Stimulated activated effector memory CD8-positive, alpha-beta T cell treated with anti-CD3 and anti-CD28 coated beads, Interleukin-12 subunit alpha, Interleukin-12 subunit beta, amount 100 ng/mL, for 72 hours (primary cell): ENCODE results near the gene NUDT1.
"Not testable (repeated sequence)": the region's sequence is repeated elsewhere in the genome, so short reads cannot be mapped to it uniquely, and the experiment has no call there.

Experiments used
- ATAC-seq: fragments of 150-1000 bp; cut with Tn5 transposase; 2 replicates; pipeline ENCODE4 v1.10.0; 2021
- DNase-seq, 2 donors: peaks; one replicate each; pipeline ENCODE4 v3.0.0; 2021 to 2022; ENCODE audit warnings: low spot score in 2 of 2
- H3K27ac Mint-ChIP-seq: one replicate; pipeline ENCODE4 v1.8.0; 2022; ENCODE audit warnings: mild to moderate bottlenecking, mixed read lengths
- H3K36me3 Mint-ChIP-seq: one replicate; pipeline ENCODE4 v1.8.0; 2022; ENCODE audit warnings: mild to moderate bottlenecking, mixed read lengths
- H3K4me1 Mint-ChIP-seq: one replicate; pipeline ENCODE4 v1.8.0; 2022; ENCODE audit warnings: mixed read lengths
- H3K4me3 Mint-ChIP-seq: one replicate; pipeline ENCODE4 v1.8.0; 2022; ENCODE audit warnings: mild to moderate bottlenecking, mixed read lengths
- H3K9me3 Mint-ChIP-seq: one replicate; pipeline ENCODE4 v1.8.0; 2022; ENCODE audit warnings: mixed read lengths

The NUDT1 gene

DNA sequence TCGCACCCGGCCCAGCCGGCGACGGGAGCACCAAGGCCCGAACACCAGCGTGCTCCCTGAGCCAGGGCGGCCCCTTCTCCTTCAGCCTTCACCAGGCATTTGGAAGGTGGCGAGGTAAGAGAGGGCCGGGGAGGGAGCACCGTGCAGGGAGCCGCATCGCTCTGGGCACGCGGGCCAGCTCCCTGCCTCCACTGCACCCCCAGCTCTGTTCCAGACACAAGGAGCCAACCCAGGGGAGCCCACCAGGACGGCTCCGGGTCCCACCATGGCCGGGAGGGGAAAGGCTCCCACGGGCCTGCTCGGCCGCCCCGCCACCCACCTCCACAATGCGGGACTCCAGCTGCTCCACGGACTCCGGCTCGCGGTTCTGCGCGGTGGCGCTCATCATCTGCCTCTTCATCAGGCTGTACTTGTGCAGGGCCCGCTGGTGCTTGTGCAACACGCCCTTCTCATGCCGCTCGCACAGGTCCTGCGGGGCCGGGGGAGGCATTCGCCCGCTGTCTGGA is 15.1 kb downstream of the NUDT1 start:
- no peak for ATAC-seq
- DNase-seq = no peak
- peaks cover 46% of the 10 kb centered on the region for H3K4me1 Mint-ChIP-seq
- H3K9me3 Mint-ChIP-seq = no peaks in the 10 kb centered on the region
- H3K4me3 Mint-ChIP-seq = no peak overlapping the region
- H3K27ac Mint-ChIP-seq = no peak overlapping the region
- peaks cover 50% of the 10 kb centered on the region for H3K36me3 Mint-ChIP-seq

DNA sequence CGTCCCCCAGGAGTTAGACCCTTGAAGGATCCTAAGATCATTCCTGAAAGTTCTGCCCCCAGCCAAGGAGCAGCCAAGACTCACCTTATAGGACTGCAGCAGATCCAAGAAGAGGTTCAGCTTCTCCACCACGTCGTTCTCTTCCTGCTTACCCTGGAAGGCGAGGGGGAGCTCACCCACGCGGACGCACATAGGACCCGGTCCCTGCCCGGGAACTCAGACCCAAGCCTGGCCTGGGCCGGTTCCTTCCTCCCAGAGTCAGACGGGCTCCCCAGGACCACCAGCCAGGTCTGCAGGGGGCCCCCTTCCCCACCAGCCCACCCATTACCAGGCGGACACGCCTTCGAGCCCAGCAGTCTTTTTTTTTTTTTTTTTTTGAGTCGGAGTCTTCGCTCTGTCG is 15.6 kb downstream of the NUDT1 start:
- H3K27ac Mint-ChIP-seq = no peak overlapping the region
- H3K36me3 Mint-ChIP-seq = peaks cover 51% of the 10 kb centered on the region
- H3K9me3 Mint-ChIP-seq = no peaks in the 10 kb centered on the region
- ATAC-seq = no peak
- H3K4me1 Mint-ChIP-seq = peaks cover 47% of the 10 kb centered on the region
- no peak overlapping the region for H3K4me3 Mint-ChIP-seq
- no peak for DNase-seq

DNA sequence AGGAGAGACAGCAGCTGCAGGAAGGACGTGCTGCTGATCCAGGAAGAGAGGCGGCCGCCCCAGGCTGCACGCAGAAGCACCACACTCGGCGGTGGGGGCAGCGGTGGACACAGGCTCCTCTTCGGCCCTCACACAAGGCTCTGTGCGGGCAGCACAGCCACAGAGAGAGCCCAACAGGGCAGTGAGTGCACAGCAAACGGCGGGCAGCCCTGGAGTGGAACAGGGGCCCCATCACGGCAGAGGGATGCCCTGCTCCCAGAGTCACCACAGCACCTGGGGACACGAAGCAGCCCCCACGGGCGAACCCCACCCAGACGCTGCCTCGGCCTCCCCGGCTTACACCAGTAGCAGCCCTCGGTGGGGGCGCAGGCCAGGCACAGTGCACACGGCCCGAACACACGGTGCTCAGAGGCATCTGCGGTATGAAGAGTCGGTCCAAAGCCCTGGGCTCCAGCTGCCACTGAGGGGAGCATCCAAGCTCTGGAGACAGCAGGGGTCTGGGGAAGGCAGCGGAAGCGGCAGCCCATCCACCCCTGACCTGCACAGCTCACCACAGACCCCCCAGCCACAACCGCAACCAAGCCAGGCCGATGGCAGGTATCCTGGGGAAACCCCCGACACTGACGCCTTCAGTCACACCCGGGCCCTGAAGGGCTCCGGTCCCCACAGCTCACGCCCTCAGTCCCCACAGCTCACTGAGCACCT is 16.8 kb downstream of the NUDT1 start:
- H3K4me1 Mint-ChIP-seq = peaks cover 41% of the 10 kb centered on the region
- peak; percentile 64 for ATAC-seq
- peaks cover 48% of the 10 kb centered on the region for H3K36me3 Mint-ChIP-seq
- no peaks in the 10 kb centered on the region for H3K9me3 Mint-ChIP-seq
- H3K4me3 Mint-ChIP-seq = peak overlapping the region; percentile 13
- H3K27ac Mint-ChIP-seq = peak overlapping the region; percentile 30
- DNase-seq = peak in 1 of 2 donors; percentile 57

DNA sequence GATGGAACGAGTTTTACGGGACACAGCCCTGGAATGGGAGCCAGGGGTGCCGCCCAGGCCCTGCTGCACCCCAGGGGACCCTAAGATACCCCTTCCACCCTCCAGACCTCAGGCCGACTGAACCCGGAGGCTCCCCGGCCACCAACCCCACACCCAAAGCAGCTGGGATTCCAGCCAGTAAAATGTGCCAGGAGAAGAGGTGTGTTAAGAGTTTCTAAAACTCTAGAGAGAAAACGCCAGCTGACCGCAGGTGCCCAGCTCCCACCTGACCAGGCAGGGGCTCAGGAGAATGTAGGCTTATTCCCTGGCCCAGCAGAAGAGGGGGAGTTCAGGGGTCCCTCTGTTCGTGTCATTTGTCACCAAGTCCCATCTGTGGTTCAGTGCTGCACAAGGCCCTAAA is 17.5 kb downstream of the NUDT1 start:
- Mint-ChIP-seq H3K4me1 (peaks cover 41% of the 10 kb centered on the region), H3K36me3 (peaks cover 49% of the 10 kb centered on the region), H3K9me3 (no peaks in the 10 kb centered on the region), H3K4me3 (peak overlapping the region; percentile 13), H3K27ac (peak overlapping the region; percentile 30)
- no peak for ATAC-seq
- DNase-seq = no peak

DNA sequence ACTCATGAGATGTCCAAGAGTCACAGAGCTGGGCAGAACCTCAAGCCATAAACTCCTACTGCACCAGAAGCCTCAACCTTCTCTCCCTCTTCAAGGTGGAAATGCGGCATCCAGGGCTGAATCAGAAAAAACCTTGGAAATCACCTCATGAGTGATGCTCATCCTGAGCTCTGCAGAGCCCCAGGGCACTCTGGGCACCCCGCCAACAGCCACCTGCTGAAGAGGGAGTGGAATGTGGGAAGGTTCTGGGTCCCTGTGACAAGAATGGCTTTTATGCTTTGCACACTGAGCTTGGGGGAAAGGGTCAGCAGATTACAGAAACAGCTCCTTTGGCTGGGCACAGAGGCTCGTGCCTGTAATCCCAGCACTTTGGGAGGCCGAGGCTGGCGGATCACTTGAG is 18.8 kb downstream of the NUDT1 start:
- no peak for DNase-seq
- H3K36me3 Mint-ChIP-seq = peaks cover 36% of the 10 kb centered on the region
- no peaks in the 10 kb centered on the region for H3K9me3 Mint-ChIP-seq
- no peak overlapping the region for H3K4me3 Mint-ChIP-seq
- no peak for ATAC-seq
- peaks cover 33% of the 10 kb centered on the region for H3K4me1 Mint-ChIP-seq
- H3K27ac Mint-ChIP-seq = no peak overlapping the region

DNA sequence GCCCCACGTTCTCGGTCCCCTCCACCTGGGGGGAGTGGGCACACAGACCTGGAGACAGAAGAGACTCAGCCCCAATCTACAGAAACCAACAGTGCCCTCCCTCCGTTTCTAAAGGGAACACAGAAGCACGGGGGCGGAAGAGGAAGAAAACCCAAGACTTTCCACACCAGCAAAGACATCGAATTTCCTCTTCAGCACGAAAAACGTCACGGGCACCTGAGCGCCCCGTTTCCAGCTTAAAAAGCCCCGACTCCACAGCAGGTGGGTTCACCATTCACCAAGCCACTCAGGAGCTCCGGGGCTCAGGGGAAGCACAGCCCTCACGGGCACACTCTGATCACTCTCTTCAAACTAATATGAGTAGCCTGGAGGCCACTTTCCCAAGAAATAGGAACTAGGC is 19.6 kb downstream of the NUDT1 start:
- no peak for DNase-seq
- Mint-ChIP-seq H3K4me1 (peaks cover 27% of the 10 kb centered on the region), H3K36me3 (peaks cover 30% of the 10 kb centered on the region), H3K9me3 (no peaks in the 10 kb centered on the region), H3K27ac (peak overlapping the region; percentile 38), H3K4me3 (peak overlapping the region; percentile 4)
- no peak for ATAC-seq

DNA sequence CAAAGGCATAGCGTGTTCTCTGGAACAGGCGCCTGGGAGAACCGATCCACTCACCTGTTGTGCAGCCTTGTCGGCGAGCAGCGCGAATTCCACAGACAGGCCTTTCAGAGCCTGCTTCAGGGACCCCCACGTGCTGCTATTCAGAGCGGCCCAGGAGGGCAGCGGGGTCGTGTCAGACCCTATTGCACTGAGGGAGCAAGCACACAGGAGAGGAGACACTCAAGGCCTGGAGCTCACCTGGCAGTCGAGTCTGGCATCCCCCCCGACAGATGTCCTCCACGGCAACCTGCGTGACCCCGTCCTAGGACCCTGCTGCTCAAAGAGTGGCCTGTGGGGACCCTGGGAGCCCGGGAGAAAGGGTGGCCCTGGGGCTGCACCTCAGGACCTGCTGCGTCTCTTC is 21.1 kb downstream of the NUDT1 start:
- H3K4me1 Mint-ChIP-seq = peaks cover 25% of the 10 kb centered on the region
- no peak for DNase-seq

DNA sequence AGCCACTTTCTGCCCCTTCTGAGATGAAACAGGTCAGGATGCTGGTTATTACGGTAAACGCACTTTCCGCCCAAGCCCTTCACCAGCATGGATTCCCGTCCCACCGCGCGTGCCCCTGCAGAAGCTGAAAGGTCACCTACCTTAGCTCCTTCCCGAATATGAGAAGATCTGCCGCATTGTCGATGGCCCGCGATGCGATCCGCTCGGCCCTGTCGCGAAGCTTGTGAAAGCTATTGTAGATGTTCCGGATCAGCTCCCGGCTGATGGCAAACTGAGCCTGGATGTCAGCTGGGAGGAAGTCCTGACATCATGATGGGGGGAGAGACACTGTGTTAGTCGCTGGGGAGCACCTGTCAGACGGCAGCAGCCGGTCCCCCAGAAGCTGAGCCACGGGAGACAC is 22.1 kb downstream of the NUDT1 start:
- no peak overlapping the region for H3K27ac Mint-ChIP-seq
- H3K4me1 Mint-ChIP-seq = peaks cover 19% of the 10 kb centered on the region
- no peak overlapping the region for H3K4me3 Mint-ChIP-seq
- DNase-seq = no peak
- no peak for ATAC-seq
- H3K9me3 Mint-ChIP-seq = no peaks in the 10 kb centered on the region
- peaks cover 26% of the 10 kb centered on the region for H3K36me3 Mint-ChIP-seq

More for the DNA sequence above, 21.1 kb downstream of the NUDT1 start:
- Mint-ChIP-seq H3K27ac (no peak overlapping the region), H3K9me3 (no peaks in the 10 kb centered on the region), H3K36me3 (peaks cover 30% of the 10 kb centered on the region), H3K4me3 (no peak overlapping the region)
- no peak for ATAC-seq

DNA sequence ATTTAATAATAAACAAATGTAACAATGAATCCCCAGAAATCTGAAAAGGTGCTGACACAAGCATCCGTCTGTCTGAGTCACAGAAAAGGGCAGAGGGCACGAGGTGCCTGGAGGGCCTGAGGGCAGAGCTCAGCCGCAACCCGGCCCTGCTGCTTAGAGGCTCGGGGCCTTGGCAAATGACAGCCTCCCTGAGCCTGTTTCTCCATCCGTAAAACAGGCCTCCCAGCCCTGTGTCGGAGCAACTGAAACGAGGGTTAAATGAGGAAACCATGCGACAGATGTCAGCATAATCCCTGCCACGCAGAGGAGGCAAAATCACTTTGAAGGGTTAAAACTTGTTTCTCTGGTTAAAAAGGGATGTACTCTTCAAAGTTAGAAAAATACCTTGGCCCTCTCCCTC is 24.9 kb downstream of the NUDT1 start:
- ATAC-seq = no peak
- Mint-ChIP-seq H3K27ac (no peak overlapping the region), H3K4me1 (peaks cover 3% of the 10 kb centered on the region), H3K9me3 (no peaks in the 10 kb centered on the region), H3K36me3 (peaks cover 13% of the 10 kb centered on the region), H3K4me3 (no peak overlapping the region)
- no peak for DNase-seq

DNA sequence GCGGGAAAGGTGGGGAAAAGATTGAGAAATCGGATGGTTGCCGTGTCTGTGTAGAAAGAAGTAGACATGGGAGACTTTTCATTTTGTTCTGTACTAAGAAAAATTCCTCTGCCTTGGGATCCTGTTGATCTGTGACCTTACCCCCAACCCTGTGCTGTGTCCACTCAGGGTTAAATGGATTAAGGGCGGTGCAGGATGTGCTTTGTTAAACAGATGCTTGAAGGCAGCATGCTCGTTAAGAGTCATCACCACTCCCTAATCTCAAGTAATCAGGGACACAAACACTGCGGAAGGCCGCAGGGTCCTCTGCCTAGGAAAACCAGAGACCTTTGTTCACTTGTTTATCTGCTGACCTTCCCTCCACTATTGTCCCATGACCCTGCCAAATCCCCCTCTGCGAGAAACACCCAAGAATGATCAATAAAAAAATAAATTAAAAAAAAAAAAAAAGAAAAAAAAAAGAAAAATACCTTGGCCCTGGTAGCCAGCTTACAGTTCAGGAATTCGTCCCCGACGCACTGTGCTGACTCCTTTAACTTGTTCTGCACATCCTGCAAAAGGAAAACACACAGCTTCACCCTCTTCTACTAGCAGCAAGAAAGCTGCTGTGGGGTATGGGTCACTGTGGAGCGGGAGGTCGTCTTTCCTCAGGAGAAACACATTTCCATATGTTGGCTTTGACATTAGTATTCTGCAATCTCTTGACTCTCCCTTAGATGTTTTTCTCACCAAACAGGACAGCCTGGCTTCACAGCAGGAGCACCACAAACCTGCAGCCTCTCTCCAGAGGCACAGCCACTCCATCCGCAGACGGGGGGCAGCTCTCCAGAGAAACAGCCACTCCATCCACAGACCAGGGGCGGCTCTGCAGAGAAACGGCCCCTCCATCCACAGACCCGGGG is 27.3 kb downstream of the NUDT1 start:
- H3K4me1 Mint-ChIP-seq, H3K36me3 Mint-ChIP-seq, DNase-seq, H3K27ac Mint-ChIP-seq, H3K4me3 Mint-ChIP-seq, ATAC-seq, H3K9me3 Mint-ChIP-seq: not testable (repeated sequence)

DNA sequence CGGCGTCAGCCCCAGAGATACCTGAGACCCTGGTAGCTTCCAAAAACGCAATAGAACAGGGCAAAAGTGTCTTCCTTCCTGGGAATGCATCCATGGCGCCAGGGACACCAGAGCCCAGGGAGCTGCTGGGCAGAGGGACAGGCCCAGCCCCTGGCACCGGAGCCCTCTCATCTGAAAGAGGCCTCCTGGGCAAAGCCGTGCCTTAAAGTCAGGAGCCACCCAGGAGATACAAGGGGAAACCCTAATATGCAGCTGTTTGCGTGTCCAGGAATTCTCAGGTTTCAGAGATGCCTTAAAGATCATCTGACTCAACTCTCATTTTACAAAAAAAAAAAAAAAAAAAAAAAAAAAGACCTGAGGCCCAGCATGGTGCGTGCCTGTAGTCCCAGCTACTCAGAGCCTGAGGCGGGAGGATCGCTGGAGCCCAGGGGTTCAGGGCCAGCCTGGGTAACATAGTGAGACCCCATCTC is 28.0 kb downstream of the NUDT1 start:
- ATAC-seq = no peak
- DNase-seq = no peak
- H3K27ac Mint-ChIP-seq = no peak overlapping the region
- no peak overlapping the region for H3K4me3 Mint-ChIP-seq
- peaks cover 7% of the 10 kb centered on the region for H3K36me3 Mint-ChIP-seq
- no peaks in the 10 kb centered on the region for H3K9me3 Mint-ChIP-seq
- no peaks in the 10 kb centered on the region for H3K4me1 Mint-ChIP-seq

DNA sequence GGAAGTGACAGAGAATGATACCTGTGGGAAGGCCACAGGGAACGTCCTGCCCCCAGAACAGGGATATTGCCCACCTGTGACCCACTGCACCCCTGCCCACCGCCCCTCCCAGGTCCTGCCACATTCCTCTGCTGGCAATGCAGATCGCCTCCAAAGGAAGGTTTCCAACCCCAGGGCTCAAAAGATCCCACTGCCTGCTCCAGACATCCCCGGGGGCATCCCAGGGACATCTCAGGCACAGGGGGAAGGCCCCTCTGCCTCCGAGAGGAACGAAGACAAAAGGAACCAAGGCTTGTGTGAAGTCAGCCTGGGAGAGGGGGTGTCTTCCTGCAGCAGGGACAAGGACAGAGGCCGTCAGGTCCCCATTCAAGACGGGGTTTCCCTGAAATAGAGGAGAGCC is 28.5 kb downstream of the NUDT1 start:
- peaks cover 7% of the 10 kb centered on the region for H3K36me3 Mint-ChIP-seq
- no peak overlapping the region for H3K4me3 Mint-ChIP-seq
- no peaks in the 10 kb centered on the region for H3K4me1 Mint-ChIP-seq
- no peaks in the 10 kb centered on the region for H3K9me3 Mint-ChIP-seq
- DNase-seq (no peak), ATAC-seq (no peak)
- no peak overlapping the region for H3K27ac Mint-ChIP-seq

DNA sequence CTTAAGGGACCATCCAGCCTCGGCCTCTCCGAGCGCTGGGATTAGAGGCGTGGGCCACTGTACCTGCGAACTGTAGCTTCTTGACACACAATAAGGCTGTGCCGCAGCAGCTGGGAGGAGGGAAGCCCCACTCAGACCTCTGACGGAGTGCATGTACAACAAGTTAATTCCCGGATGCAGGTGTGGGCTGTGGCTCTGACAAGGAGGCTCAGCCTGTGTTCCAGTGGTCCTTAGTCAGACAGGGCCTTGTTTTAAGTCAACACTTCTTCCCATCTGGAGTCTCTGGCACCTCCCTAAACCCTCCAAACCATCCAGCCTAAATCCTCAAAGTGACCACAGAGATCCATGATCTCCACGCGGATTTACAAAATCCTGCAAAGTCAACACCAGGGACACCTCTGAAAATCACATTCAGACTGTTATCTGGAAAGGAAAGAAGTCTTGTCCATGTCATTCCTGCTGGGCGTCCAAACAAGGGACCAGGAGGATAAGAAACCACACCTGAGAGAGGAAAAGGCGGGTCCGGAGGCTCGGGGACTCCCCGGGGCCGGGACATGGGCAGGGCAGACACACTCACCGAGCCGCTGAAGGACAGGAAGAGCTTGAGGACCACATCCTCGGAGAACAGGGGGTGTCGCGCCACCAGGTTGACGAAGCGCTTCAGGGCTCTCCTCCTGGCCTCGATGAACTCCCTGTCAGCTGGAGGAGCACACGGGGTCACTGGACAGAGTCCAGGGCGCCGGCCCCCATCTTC is 29.4 kb downstream of the NUDT1 start:
- no peak for ATAC-seq
- H3K27ac Mint-ChIP-seq = no peak overlapping the region
- no peak overlapping the region for H3K4me3 Mint-ChIP-seq
- peaks cover 7% of the 10 kb centered on the region for H3K36me3 Mint-ChIP-seq
- DNase-seq = no peak
- H3K9me3 Mint-ChIP-seq = no peaks in the 10 kb centered on the region
- H3K4me1 Mint-ChIP-seq = no peaks in the 10 kb centered on the region

DNA sequence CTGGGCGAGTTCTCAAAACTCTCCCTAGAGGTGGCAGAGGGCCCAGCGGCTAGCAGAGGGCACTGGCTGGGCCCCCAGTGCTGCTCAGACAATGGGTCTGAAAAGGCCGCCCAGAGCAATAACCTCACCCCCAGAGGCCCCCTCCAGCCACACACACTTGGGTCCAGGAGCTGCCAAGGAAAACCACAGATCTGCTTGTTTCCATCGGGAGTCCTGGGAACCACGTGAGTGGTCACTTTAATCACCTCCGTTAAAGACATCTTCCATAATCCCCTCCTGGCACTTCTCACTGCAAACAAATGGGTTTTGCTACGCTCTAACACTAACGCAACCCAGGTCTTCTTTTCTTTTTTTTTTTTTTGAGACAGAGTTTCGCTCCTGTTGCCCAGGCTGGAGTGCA is 30.0 kb downstream of the NUDT1 start:
- DNase-seq (no peak), ATAC-seq (no peak)
- H3K9me3 Mint-ChIP-seq = no peaks in the 10 kb centered on the region
- H3K27ac Mint-ChIP-seq = no peak overlapping the region
- peaks cover 7% of the 10 kb centered on the region for H3K36me3 Mint-ChIP-seq
- H3K4me1 Mint-ChIP-seq = no peaks in the 10 kb centered on the region
- no peak overlapping the region for H3K4me3 Mint-ChIP-seq

DNA sequence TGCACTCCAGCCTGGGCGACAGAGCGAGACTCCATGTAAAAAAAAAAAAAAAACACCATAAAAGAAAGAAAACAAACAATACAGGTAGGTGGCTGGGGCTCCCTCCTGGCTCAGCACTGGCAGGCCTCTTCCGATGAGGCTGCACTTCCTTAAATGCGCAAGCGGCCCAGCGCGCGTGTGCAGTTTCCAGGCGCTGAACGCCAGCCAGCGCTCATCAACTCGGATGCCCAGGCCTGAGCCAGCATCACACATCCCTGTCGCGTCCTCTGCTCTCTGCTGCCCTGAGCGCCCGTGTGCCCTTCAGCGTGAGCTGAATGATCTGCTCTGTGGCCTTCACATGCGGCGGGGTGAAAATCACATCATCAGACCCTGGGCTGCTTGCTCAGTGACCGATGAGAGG is 31.8 kb downstream of the NUDT1 start:
- ATAC-seq (no peak), DNase-seq (no peak)
- Mint-ChIP-seq H3K36me3 (peaks cover 7% of the 10 kb centered on the region), H3K9me3 (no peaks in the 10 kb centered on the region), H3K4me1 (no peaks in the 10 kb centered on the region), H3K4me3 (no peak overlapping the region), H3K27ac (no peak overlapping the region)
